Muscle of leg (tissue), 11 donors: ENCODE measurements around the gene RASSF8. TPM values are rescaled to one million over a fixed set of nuclear protein-coding genes. Genes with fewer than 3 reads are reported as not detected.

ENCODE experiments used
- DNase-seq: peaks from one replicate; pipeline ENCODE4 v3.0.0; 2013
- H3K27ac ChIP-seq: one replicate; pipeline ENCODE4 v1.5.1; 2013; ENCODE audit warnings: mild to moderate bottlenecking, low read length, control low read depth
- H3K27me3 ChIP-seq: one replicate; pipeline ENCODE4 v1.6.1; 2013; ENCODE audit warnings: low read length; ENCODE audit not compliant: control insufficient read depth, insufficient read depth
- H3K36me3 ChIP-seq: one replicate; pipeline ENCODE4 v1.6.1; 2013; ENCODE audit warnings: low read length; ENCODE audit not compliant: control insufficient read depth, insufficient read depth
- H3K4me1 ChIP-seq: one replicate; pipeline ENCODE4 v1.6.1; 2013; ENCODE audit warnings: low read length; ENCODE audit not compliant: control insufficient read depth, insufficient read depth
- H3K4me3 ChIP-seq: one replicate; pipeline ENCODE4 v1.5.1; 2013; ENCODE audit warnings: low read length, control low read depth
- H3K9me3 ChIP-seq: replicated peaks from 2 replicates; pipeline ENCODE4 v1.6.1; 2013; ENCODE audit warnings: low read depth, low read length; ENCODE audit not compliant: control insufficient read depth
- WGBS: methylation state at CpG from one replicate; pipeline ENCODE4 v1.1.5; 2013; ENCODE audit warnings: missing lambda C conversion rate; ENCODE audit not compliant: insufficient coverage; 5-methylcytosine and 5-hydroxymethylcytosine counted together
- polyA plus RNA-seq, 8 donors: library from polyadenylated mRNA; unstranded; fragments of 120-200 nt; gene quantifications; one replicate each; pipeline versions ENCODE4 v1.2.1 to v1.2.3, GENCODE V29; 2013; ENCODE audit warnings: inconsistent platforms in 1 of 8, low replicate concordance in 1 of 8; ENCODE audit not compliant: insufficient read length in 8 of 8, insufficient read depth in 1 of 8
- total RNA-seq: library from RNA; stranded (reverse); fragments of 120-200 nt; gene quantifications from one replicate; pipeline ENCODE4 v1.2.4, GENCODE V29; 2013

Gene RASSF8
- total and polyA plus RNA-seq, 9 donors = 11.8 to 42.6 (median 29.0) TPM

GRCh38 chr12:26112703-26113147, 154.2 kb downstream of the RASSF8 start:
- Histone ChIP-seq H3K27ac (peak overlapping the region; percentile 21), H3K27me3 (no peaks in the 10 kb centered on the region), H3K4me3 (no peak overlapping the region), H3K4me1 (peaks cover 46% of the 10 kb centered on the region), H3K9me3 (no peaks in the 10 kb centered on the region), H3K36me3 (no peaks in the 10 kb centered on the region)
- WGBS = 80% methylated on average over 2 of the region's 8 CpGs
- no peak for DNase-seq

- Histone ChIP-seq H3K9me3 (no peaks in the 10 kb centered on the region), H3K4me1 (peaks cover 46% of the 10 kb centered on the region), H3K4me3 (no peak overlapping the region), H3K27me3 (no peaks in the 10 kb centered on the region), H3K36me3 (no peaks in the 10 kb centered on the region), H3K27ac (peak overlapping the region; percentile 87)
- 27% methylated on average over 3 of the region's 6 CpGs for WGBS
- DNase-seq = peak; percentile 63
Measured at GRCh38 chr12:26113181-26113654, 154.7 kb downstream of the RASSF8 start.

DNA sequence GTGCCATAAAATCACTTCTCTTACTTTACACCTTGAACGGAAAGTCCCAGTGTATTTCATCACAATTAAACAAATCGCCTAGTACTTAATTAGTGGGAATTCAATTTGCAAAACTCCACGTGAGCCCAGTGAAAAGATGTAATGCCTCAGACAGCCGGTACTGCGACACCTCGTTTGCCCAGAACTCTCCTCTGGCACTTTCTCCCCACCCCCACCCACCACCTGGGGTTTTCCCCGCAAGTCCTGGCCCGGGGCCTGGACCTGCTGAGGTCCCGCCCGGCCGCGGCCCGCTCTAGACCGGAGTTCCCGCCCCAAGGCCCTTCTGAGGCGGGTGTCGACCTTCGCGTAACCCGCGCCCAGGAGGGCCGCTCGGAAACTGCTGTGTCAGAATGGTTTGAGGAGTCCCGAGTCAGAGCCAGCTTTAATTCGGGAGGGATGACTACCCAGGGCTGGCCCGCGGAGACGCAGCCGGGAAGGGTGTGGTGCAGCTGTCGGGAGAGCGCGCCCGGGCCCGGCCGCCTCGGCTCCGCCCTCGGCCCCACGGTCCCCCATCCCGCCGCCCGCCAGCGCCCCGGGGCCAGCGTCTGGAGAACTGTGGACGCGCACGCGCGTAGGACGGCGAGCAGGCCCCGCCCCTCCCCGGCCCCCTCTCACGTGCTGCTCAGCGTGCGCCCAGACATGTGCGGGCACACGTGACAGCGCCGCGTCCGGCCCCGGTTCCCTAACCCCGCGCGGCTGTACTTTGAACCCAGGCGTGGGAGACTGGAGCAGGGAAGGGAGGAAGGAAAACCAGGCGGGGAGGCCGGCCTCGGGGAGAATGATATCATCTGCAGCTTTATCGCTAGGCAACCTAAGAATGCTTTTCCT, 155.6 kb downstream of the RASSF8 start:
- peak overlapping the region; percentile 52 for H3K4me3 ChIP-seq
- no peaks in the 10 kb centered on the region for H3K36me3 ChIP-seq
- H3K4me1 ChIP-seq = peaks cover 43% of the 10 kb centered on the region
- H3K27me3 ChIP-seq = no peaks in the 10 kb centered on the region
- H3K9me3 ChIP-seq = no peaks in the 10 kb centered on the region
- peak overlapping the region; percentile 87 for H3K27ac ChIP-seq
- DNase-seq = peak; percentile 97
- under 1% methylated on average over 59 of the region's 72 CpGs for WGBS

- H3K4me3 ChIP-seq = peak overlapping the region; percentile 52
- H3K27me3 ChIP-seq = no peaks in the 10 kb centered on the region
- 0% methylated on average over 1 of the region's 13 CpGs for WGBS
- no peaks in the 10 kb centered on the region for H3K36me3 ChIP-seq
- H3K9me3 ChIP-seq = no peaks in the 10 kb centered on the region
- peaks cover 36% of the 10 kb centered on the region for H3K4me1 ChIP-seq
- peak overlapping the region; percentile 86 for H3K27ac ChIP-seq
- DNase-seq = peak; percentile 71
Measured at GRCh38 chr12:26114720-26115401, 156.4 kb downstream of the RASSF8 start.

DNA sequence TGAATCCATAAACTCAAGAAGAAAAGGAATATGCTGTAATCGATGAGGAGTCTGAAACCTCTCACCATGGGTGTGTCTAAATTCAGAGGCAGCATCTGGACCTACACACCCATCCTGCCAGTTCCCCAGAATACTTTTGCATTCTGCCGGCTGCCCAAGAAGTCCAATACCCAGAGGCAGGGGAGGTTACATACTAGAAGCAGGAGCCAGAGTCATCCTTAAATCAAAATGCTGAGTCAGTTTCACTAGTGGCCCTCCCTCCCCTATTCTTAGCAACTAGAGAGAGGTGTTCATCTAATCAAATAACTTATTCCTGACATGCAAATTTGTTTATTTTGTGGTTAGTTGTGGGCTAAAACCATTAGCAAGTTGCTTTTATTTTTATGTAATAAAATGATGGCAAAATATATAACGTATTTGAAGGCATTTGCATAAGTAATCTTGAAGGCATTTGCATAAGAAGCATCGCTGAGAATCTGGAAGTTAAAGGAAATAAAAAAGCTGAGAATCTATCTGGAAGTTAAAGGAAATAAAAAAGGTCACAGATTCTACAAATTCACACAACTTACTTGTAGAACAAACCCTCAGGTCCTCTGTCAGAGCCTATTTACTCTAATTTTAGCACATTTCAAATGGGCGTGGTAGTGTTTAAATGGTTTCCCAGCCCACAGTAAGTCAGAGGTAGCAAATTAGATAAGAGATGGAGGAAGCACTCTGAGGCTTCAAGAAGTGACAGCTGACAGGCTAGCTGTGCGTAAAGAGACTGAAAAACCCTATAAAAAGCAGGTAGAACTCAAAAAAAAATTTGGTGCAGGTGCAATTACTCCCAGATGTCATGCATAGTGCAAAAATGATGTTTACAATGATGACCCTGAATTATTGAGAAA, 158.6 kb downstream of the RASSF8 start:
- no peaks in the 10 kb centered on the region for H3K9me3 ChIP-seq
- H3K27ac ChIP-seq = no peak overlapping the region
- 74% methylated on average over 2 of the region's 6 CpGs for WGBS
- H3K4me1 ChIP-seq = peaks cover 27% of the 10 kb centered on the region
- no peak overlapping the region for H3K4me3 ChIP-seq
- peaks cover 9% of the 10 kb centered on the region for H3K27me3 ChIP-seq
- no peaks in the 10 kb centered on the region for H3K36me3 ChIP-seq
- no peak for DNase-seq

DNA sequence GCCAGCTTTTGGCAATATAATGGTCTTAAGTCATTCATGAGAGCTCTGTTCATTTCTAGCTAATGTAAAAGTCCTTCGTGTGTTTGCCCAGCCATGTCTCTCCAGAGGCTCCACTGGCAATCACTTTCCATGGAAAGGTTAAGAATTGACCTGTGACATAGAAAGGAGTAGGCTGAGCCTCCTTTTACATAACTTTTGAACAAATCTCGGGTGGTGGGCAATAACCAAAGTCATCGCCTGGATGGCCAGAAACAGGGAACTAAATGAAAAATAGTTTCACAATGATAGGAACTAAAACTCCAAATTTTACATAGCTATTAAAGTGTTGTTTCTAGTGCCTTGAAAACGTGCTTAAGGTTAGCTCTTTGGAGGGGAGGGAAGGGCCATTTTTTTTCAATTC, 159.8 kb downstream of the RASSF8 start:
- Histone ChIP-seq H3K4me3 (no peak overlapping the region), H3K4me1 (peaks cover 24% of the 10 kb centered on the region), H3K36me3 (no peaks in the 10 kb centered on the region), H3K27me3 (peaks cover 18% of the 10 kb centered on the region), H3K27ac (no peak overlapping the region), H3K9me3 (no peaks in the 10 kb centered on the region)
- DNase-seq = no peak
- WGBS = no CpG with 5 or more reads among the region's 4 CpGs

- no peak overlapping the region for H3K27ac ChIP-seq
- peaks cover 29% of the 10 kb centered on the region for H3K27me3 ChIP-seq
- WGBS = 40% methylated on average over 1 of the region's 2 CpGs
- peaks cover 27% of the 10 kb centered on the region for H3K4me1 ChIP-seq
- no peak overlapping the region for H3K4me3 ChIP-seq
- no peaks in the 10 kb centered on the region for H3K36me3 ChIP-seq
- peak; percentile 87 for DNase-seq
- no peaks in the 10 kb centered on the region for H3K9me3 ChIP-seq
Measured at GRCh38 chr12:26119391-26119989, 161.0 kb downstream of the RASSF8 start.

DNA sequence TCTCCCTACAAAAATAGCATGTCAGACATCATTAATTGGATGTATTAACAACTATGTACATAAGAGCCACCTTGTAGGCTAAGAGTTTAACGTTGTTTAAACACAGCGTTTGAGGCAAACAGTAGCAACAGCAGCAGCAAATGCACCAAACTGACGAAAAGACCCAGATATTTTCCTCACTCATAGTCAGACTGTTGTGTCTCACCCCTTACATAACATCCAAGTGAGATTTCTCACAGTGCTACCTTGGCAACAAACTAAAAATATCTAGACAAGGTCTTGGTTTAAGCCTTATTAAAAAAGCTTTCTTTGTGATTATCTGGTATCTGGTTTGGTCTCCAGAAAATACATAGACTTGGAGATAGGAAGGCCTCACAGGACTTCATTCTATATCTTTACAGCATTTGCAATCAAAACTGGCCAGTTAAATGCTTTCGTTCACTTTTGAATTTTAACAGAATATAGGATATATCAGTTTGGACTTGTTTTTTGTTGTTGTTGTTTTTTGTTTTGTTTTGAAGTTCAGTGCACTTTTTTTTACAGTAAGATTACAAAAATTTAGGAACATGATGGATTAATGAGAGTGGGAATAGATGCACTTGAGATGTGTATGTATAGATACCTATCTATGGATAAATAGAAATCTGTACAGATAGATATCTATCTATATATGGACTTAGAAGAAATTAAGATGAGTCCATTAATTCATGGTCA, 162.2 kb downstream of the RASSF8 start:
- Histone ChIP-seq H3K27me3 (peaks cover 41% of the 10 kb centered on the region), H3K36me3 (no peaks in the 10 kb centered on the region), H3K4me3 (no peak overlapping the region), H3K9me3 (no peaks in the 10 kb centered on the region), H3K27ac (no peak overlapping the region), H3K4me1 (peaks cover 25% of the 10 kb centered on the region)
- WGBS = 94% methylated on average over 3 of the region's 4 CpGs
- no peak for DNase-seq
